Stomach (tissue), 9 donors: ENCODE measurements around the gene INPP5A. TPM values are rescaled to one million over a fixed set of nuclear protein-coding genes. Genes with fewer than 3 reads are reported as not detected.

Experiments
- DNase-seq, 2 donors: peaks; one replicate each; pipeline versions ENCODE4 v3.0.0 to v3.0.0-alpha.2; 2013 to 2019
- H3K27ac ChIP-seq, 5 donors: fragments of 200-600 bp in 4 of 5; sonication (generic) in 4 of 5; one replicate each; pipeline ENCODE4 v1.5.1; 2013 to 2019; ENCODE audit warnings: mild to moderate bottlenecking in 1 of 5, moderate library complexity in 1 of 5
- H3K27me3 ChIP-seq, 3 donors: fragments of 200-600 bp; sonication (generic); one replicate each; pipeline ENCODE4 v1.5.1; 2017 to 2019; ENCODE audit warnings: mixed run types in 1 of 3
- H3K36me3 ChIP-seq, 4 donors: fragments of 200-600 bp; sonication (generic); 1 replicate in 3 of 4; 2 replicates in 1 of 4; pipeline ENCODE4 v1.5.1; 2016 to 2019
- H3K4me1 ChIP-seq, 4 donors: fragments of 200-600 bp; sonication (generic); one replicate each; pipeline ENCODE4 v1.5.1; 2016 to 2019
- H3K4me3 ChIP-seq, 4 donors: fragments of 200-600 bp; sonication (generic) in 3 of 4; one replicate each; pipeline ENCODE4 v1.5.1; 2016 to 2019; ENCODE audit warnings: mild to moderate bottlenecking in 1 of 4
- H3K9me3 ChIP-seq, 4 donors: fragments of 200-600 bp; sonication (generic); one replicate each; pipeline ENCODE4 v1.5.1; 2016 to 2019
- CTCF ChIP-seq, 7 experiments: fragments of 450-650 bp in 4 of 7; fragments of 200-600 bp in 3 of 7; sonication (generic) in 3 of 7; IDR thresholded peaks; one replicate each; pipeline ENCODE4 v1.5.1; 2016 to 2019; ENCODE audit warnings: antibody characterized with exemption in 7 of 7, control low read depth in 2 of 7, mild to moderate bottlenecking in 1 of 7
- EP300 ChIP-seq: sonication (generic); formaldehyde crosslinking; IDR thresholded peaks from one replicate; pipeline ENCODE4 v1.6.1; 2017; ENCODE audit warnings: antibody characterized with exemption
- POLR2A ChIP-seq, 4 donors: fragments of 450-650 bp; IDR thresholded peaks; one replicate each; pipeline ENCODE4 v1.6.1; 2016; ENCODE audit warnings: antibody characterized with exemption in 4 of 4, control low read depth in 2 of 4, mild to moderate bottlenecking in 1 of 4, moderate library complexity in 1 of 4
- POLR2AphosphoS5 ChIP-seq, 3 donors: sonication (generic); formaldehyde crosslinking; IDR thresholded peaks; one replicate each; pipeline ENCODE4 v1.6.1; 2016; ENCODE audit warnings: antibody characterized with exemption in 3 of 3
- WGBS, 5 donors: extraction: QIAGEN DNeasy Blood & Tissue Kit in 3 of 5; methylation state at CpG; one replicate each; pipeline versions ENCODE4 v1.1.5 to v1.1.7; 2013 to 2018; 5-methylcytosine and 5-hydroxymethylcytosine counted together
- intact Hi-C: fragments of 100-400 bp; cut with DNase I; formaldehyde crosslinking; loops from one replicate; pipeline ENCODE4 v1.15.1; 2023; ENCODE audit warnings: low total_unique reads
- polyA plus RNA-seq, 3 donors: library from polyadenylated mRNA; stranded (reverse); fragments of 200-250 nt; gene quantifications; one replicate each; pipeline ENCODE4 v1.2.3, GENCODE V29; 2013
- total RNA-seq, 5 donors: library from RNA; depleted of rRNA; stranded (reverse); fragments of >200 nt; gene quantifications; one replicate each; pipeline versions ENCODE4 v1.1.0 to v1.2.3, GENCODE V29; 2014 to 2016
- donor health status: healthy with polysubstance abuse.
- donor health status: Bipolar disorder and iron deficiency.
- donor health status: healthy.

The INPP5A gene
- total and polyA plus RNA-seq, 8 donors, result 17.2 to 72.3 (median 31.0) TPM

- H3K36me3 ChIP-seq, result peaks cover 4 to 82% (median 64%) of the 10 kb centered on the region in 4 donors
- H3K27ac ChIP-seq, result no peak overlapping the region
- DNase-seq, result peak; percentile 69 to 88
- peaks cover 0 to 16% (median 4%) of the 10 kb centered on the region in 4 donors for H3K4me1 ChIP-seq
- WGBS, 5 donors, result 42 to 68% (median 65%) methylated on average over 26 to 48 of the region's 48 CpGs
- H3K4me3 ChIP-seq, result no peak overlapping the region
- TF ChIP-seq POLR2A (IDR thresholded peaks at IDR 0.05) (no peak), CTCF (IDR thresholded peaks at IDR 0.05) (peak in 6 of 7 experiments; percentile 34 to 95 (median 88))
- intact Hi-C loops, result loop anchor here (10.0 kb wide), 1 partner anchor 130 kb away; the partner anchor contains the start of gene NKX6-2
- H3K27me3 ChIP-seq, result no peaks in the 10 kb centered on the region
- H3K9me3 ChIP-seq, result no peaks in the 10 kb centered on the region
Observed at GRCh38 chr10:132654708-132655661, 117.4 kb downstream of the INPP5A start.

- no peak for TF ChIP-seq EP300
- no peak for TF ChIP-seq POLR2A (IDR thresholded peaks at IDR 0.05)
- TF ChIP-seq POLR2AphosphoS5 (IDR thresholded peaks at IDR 0.05), result no peak
- TF ChIP-seq CTCF (IDR thresholded peaks at IDR 0.05), result no peak
- H3K27ac ChIP-seq, result no peak overlapping the region
- peaks cover 4 to 79% (median 64%) of the 10 kb centered on the region in 4 donors for H3K36me3 ChIP-seq
- DNase-seq, result no peak
- H3K27me3 ChIP-seq, result no peaks in the 10 kb centered on the region
- intact Hi-C loops, result loop anchor here (10.0 kb wide), 1 partner anchor 129 kb away; the partner anchor contains the start of gene NKX6-2
- no peaks in the 10 kb centered on the region for H3K9me3 ChIP-seq
- 85 to 95% (median 93%) methylated on average over 5 to 8 of the region's 8 CpGs for WGBS, 5 donors
- H3K4me3 ChIP-seq, result no peak overlapping the region
- peaks cover 0 to 16% (median 4%) of the 10 kb centered on the region in 4 donors for H3K4me1 ChIP-seq
Observed at GRCh38 chr10:132655735-132656134, 118.1 kb downstream of the INPP5A start.

GRCh38 chr10:132656283-132657126, 118.9 kb downstream of the INPP5A start:
- no peak for TF ChIP-seq POLR2A (IDR thresholded peaks at IDR 0.05)
- no peak for TF ChIP-seq CTCF (IDR thresholded peaks at IDR 0.05)

GRCh38 chr10:132657127-132657706, 119.6 kb downstream of the INPP5A start:
- Histone ChIP-seq H3K36me3 (peaks cover 4 to 66% (median 55%) of the 10 kb centered on the region in 4 donors), H3K4me3 (no peak overlapping the region), H3K27ac (no peak overlapping the region), H3K27me3 (no peaks in the 10 kb centered on the region), H3K9me3 (no peaks in the 10 kb centered on the region), H3K4me1 (peaks cover 0 to 24% (median 6%) of the 10 kb centered on the region in 4 donors)
- intact Hi-C loops, result loop anchor here (10.0 kb wide), 1 partner anchor 128 kb away; the partner anchor contains the start of gene NKX6-2
- 92 to 96% (median 94%) methylated on average over 15 to 18 of the region's 18 CpGs for WGBS, 5 donors
- no peak for TF ChIP-seq POLR2A (IDR thresholded peaks at IDR 0.05)
- no peak for TF ChIP-seq EP300
- no peak for TF ChIP-seq CTCF (IDR thresholded peaks at IDR 0.05)
- no peak for TF ChIP-seq POLR2AphosphoS5 (IDR thresholded peaks at IDR 0.05)
- DNase-seq, result no peak

More at GRCh38 chr10:132656283-132657126, 118.9 kb downstream of the INPP5A start:
- Histone ChIP-seq H3K9me3 (no peaks in the 10 kb centered on the region), H3K27me3 (no peaks in the 10 kb centered on the region), H3K4me1 (peaks cover 0 to 19% (median 4%) of the 10 kb centered on the region in 4 donors), H3K27ac (no peak overlapping the region), H3K36me3 (peaks cover 4 to 73% (median 61%) of the 10 kb centered on the region in 4 donors), H3K4me3 (no peak overlapping the region)
- 81 to 87% (median 85%) methylated on average over 14 to 18 of the region's 18 CpGs for WGBS, 5 donors
- intact Hi-C loops, result loop anchor here (10.0 kb wide), 1 partner anchor 128 kb away; the partner anchor contains the start of gene NKX6-2
- DNase-seq, result no peak
